ENCODE measurements around the gene NDUFS1.
"Not testable (repeated sequence)": the region's sequence is repeated elsewhere in the genome, so short reads cannot be mapped to it uniquely, and the experiment has no call there.

Gene NDUFS1

GRCh38 chr2:206162401-206162800 is 3.2 kb upstream of the NDUFS1 start:
- not testable (repeated sequence) for DNase-seq (ENCODE audit: low read depth)

DNA sequence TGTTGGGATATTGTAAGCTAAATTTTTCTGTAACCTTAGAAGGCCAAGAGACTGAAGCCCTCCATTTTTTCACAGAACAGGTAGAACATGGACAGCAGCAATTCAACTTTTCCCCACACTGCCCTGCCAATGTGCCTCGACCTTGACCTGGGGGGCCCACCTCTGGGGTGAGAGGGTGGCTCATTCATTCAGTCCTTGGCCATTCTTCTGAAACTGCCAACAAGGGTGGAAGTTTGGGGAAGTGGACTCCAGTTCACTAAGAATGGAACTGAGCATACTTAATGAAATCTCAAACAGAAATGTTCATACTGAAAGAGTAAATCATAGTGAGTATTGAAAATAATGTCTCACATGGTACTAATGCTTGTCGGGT is 1.5 kb upstream of the NDUFS1 start:
- no peak for DNase-seq (ENCODE audit: low read depth)

GRCh38 chr2:206160125-206160806 is 1.0 kb upstream of the NDUFS1 start:
- peak; percentile 58 for DNase-seq (ENCODE audit: low read depth)

DNA sequence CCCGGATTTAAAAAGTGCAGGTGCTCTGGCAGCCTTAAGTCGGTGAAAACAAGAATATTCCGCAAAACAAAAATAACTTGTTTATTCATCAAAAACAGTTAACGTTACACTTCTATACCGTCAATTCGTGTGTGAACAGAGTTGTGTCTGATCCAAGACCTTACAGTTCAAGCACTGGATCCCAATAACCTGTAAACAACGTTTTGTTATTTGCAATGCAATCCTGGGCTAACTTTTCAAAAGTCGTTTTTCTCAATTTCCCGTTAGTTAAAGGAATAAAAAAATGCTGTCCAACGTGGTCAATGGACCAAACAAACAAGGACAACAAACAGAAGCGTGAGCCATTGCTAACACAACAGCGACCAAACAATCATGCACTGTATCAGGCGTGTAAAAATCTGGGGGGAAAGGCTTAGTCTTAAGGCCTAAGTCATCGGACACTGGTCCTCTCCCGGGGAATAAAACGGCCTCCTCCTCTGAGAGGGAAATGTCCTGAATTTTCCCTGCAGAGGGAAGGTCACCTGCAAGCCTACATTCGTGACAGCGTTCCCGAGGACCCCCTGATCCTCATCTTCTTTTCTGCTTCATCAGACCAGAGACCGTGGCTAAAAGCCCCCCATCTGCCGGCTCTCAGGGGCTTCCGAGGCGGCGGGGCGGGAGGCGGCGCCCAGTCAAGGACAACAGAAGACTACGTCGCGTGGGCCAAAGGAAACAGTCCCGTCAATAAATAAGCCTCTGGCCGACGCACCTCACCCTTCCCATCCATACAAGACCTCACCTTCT is 490 bp downstream of the NDUFS1 start:
- DNase-seq (ENCODE audit: low read depth): no peak

- DNase-seq (ENCODE audit: low read depth): not testable (repeated sequence)
Observed at GRCh38 chr2:206157014-206157413, 2.2 kb downstream of the NDUFS1 start.

DNA sequence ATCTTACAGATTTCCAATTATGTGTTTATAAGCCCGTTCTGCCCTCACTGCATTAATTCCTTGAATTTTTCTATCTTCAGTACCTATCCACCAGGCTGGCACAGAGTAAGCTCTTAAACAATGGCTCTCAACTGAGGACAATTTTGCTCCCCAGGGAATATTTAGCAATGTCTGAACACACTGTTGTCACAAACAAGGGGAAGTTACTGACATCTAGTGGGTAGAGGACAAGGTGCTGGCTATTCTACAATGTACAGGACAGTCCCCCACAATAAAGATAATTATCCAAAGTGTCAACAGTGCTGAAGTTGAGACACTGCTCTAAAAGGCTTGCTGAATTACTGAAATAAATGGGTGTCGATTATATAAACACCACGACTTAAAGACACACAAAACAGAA is 5.0 kb downstream of the NDUFS1 start:
- no peak for DNase-seq (ENCODE audit: low read depth)

DNA sequence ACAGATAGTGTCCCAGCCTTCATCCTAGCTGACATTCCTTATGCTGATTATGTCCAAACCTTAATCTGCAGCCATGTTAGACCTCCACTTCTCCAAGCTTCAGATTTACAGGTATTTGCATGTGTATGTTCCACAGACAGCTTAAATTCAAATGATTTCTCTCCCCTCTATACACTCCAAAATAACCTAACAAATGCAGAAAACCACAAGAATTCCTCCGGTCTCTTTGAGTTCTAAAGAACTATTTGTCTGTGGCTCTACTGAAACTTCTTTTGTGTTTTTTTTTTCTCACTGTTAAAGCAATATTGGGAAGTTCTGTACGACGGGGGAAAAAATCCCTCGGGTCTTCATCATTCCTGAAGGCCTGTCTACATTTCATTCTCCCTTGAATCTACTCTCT is 8.6 kb downstream of the NDUFS1 start:
- no peak for DNase-seq (ENCODE audit: low read depth)

DNA sequence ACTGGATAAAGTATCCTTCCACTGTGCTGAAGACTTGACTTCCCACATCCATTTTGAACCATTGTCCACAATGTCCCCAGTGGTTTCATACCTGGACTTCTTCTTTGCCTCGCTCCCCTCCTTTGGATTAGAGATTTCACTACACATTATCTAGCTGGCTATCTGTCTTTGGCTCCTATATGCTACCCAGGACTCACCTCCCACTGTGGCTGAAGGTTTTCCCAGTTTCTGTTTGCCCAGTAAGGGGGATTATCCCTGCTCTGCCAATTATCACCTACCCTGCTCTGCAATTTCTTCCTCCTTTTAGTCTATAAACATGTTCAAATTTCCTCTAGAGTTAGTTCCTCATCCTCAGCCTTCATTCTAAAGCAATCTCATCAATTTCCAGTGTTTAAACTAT is 9.1 kb downstream of the NDUFS1 start:
- DNase-seq (ENCODE audit: low read depth): no peak

DNA sequence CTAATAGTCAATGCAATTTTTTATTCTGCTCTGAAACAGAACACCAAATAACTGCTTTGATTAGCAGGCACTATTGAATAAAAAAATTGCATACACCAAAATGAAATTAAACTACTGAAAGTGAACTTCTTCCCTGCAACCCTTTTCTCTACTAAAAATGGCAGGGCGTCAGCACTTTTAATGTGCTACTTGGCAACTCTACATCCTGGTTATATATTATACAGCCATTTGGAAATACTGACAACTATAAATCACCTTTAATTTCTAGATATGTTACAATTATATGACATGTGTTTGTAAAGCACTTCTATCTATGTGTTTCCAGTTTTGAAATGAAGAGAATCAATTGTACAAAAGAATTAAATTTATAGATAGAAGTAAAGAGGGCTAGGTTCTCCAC is 9.9 kb downstream of the NDUFS1 start:
- DNase-seq (ENCODE audit: low read depth): no peak

DNA sequence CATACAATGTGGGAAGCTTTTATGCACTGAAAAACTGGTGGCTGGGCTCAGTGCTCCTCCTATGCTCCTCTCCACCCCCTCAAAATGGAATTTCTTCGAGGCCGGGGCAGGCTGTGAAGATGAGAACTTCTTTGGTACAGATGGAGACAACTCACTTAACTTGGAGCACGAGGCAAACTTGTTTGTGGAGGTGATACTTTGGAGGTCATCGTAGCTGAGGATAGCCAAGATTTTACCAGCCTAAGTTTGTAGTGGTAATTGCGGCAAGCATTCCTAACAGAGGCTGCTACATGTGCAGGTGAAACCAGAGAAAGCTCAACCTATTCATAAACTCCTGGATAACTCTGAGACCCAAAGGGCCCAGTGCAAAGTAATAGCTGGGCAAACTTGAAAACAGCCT is 13.6 kb downstream of the NDUFS1 start:
- DNase-seq (ENCODE audit: low read depth): no peak

GRCh38 chr2:206144383-206144782 is 14.9 kb downstream of the NDUFS1 start:
- no peak for DNase-seq (ENCODE audit: low read depth)

DNA sequence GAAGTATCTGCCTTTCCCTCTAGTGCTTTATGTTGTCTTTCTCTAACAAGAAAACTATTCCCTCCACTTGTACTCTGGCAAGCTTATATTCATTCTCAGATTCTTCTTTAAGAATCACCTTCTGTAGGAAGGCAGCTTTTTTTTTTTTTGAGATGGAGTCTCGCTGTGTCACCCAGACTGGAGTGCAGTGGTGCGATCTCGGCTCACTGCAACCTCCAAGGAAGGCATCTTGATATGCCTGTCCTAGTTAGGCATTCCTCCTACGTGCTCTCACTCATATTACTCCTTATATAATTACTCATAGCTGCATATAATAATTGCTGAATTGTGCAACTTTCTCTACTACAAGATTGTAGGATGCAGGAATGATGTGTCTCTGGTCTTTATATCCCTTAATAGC is 15.8 kb downstream of the NDUFS1 start:
- DNase-seq (ENCODE audit: low read depth): no peak

GRCh38 chr2:206127656-206128055 is 31.6 kb downstream of the NDUFS1 start:
- no peak for DNase-seq (ENCODE audit: low read depth)

- DNase-seq (ENCODE audit: low read depth): no peak
Observed at GRCh38 chr2:206125901-206126300, 33.3 kb downstream of the NDUFS1 start.

DNA sequence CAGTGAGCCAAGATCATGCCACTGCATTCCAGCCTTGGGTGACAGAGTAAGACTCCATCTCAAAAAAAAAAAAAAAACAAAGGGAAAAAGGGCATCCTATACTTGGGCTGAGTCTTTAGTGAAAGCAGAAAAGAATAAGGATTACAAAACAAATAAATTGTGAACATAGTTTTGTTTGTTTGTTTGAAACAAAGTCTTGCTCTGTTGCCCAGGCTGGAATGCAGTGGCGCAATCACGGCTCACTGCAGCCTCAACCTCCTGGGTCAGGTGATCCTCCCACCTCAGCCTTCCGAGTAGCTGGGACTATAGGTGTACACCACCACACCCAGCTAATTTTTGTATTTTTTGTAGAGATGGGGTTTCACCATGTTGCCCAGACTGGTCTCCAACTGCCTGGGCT is 36.7 kb downstream of the NDUFS1 start:
- not testable (repeated sequence) for DNase-seq (ENCODE audit: low read depth)

- no peak for DNase-seq (ENCODE audit: low read depth)
Observed at GRCh38 chr2:206116278-206116677, 43.0 kb downstream of the NDUFS1 start.

DNA sequence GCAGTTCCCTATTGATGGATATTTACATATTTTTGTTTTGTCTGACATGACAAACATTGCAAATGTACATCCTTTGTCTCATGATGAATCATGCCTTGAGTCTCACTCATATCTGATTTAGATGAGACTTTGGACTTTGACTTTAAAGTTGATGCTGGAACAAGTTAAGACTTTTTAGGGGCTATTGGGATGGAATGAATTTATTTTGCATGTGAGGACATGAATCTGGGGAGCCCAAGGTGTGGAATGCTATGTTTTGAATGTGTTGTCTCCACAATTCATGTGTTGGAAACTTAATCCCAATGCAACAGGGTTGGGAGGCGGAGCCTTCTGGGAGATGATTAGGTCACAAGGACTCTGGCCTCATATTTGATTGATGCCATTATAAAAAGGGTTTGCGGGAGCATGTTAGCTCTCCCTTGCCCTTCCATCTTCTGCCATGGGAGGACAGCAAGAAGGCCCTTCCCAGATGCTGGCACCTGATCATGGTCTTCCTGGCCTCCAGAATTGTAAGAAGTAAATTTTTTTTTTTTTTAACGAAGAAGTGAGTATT is 44.1 kb downstream of the NDUFS1 start:
- no peak for DNase-seq (ENCODE audit: low read depth)

DNA sequence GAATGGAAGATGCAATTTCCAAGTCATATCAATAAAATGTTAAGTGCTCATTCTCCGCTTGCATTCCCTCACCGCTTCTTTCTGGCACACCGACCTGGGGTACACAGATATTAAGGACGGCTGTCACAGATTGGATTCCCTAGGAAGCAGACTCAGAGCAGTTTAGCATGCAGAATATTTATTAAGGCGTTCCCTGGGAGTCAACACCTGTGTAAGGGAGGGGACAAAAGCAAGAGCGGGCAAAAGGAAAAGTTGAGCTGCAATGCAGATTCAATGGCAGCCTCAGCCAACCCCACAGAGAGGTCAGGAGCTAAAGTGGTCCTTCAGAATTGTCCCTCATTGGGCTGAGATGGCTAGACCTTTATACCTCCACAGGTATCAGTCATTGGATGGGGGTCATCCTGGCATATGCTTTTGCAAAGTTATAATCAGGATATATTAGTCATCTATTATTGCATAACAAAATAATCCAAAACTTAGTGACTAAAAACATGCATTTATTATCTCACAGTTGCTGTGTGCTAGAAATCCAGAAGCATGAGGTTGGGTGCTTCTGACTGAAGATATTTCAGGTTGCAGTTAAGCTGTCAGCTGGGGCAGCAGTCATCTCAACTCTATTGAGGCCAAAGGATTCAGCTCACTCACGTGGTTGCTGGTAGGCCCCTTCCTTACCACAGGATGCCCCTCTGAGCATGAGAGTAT is 46.2 kb downstream of the NDUFS1 start:
- DNase-seq (ENCODE audit: low read depth): no peak

GRCh38 chr2:206112108-206112507 is 47.1 kb downstream of the NDUFS1 start:
- DNase-seq (ENCODE audit: low read depth): no peak

GRCh38 chr2:206108713-206109112 is 50.5 kb downstream of the NDUFS1 start:
- DNase-seq (ENCODE audit: low read depth): no peak

GRCh38 chr2:206105541-206105940 is 53.7 kb downstream of the NDUFS1 start:
- no peak for DNase-seq (ENCODE audit: low read depth)

DNA sequence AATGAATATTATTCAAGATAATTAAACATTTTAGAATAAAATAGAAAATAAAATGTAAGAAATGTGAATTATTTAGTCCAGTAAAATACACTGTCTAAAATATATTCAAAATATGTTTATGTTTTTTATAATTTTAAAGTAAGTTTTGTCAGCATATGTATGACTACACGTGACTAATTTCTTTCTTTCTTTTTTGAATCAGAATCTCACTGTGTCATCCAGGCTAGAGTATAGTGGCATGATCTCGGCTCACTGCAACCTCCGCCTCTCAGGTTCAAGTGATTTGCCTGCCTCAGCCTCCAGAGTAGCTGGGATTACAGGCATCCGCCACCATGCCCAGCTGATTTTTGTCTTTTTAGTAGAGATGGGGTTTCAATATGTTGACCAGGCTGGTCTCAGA is 54.2 kb downstream of the NDUFS1 start:
- no peak for DNase-seq (ENCODE audit: low read depth)

DNA sequence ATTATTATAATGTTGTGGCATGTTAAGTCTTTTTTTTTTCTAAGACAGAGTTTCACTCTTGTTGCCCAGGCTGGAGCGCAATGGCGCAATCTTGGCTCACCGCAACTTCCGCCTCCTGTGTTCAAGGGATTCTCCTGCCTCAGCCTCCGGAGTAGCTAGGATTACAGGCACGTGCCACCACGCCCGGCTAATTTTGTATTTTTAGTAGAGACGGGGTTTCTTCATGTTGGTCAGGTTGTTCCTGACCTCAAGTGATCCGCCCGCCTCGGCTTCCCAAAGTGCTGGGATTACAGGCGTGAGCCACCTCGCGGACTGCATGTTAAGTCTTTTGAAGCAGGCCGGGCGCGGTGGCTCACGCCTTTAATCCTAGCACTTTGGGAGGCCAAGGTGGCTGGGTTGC is 60.4 kb downstream of the NDUFS1 start:
- not testable (repeated sequence) for DNase-seq (ENCODE audit: low read depth)
